Gastrocnemius medialis (tissue), 4 donors: ENCODE measurements around the gene FAM8A1. TPM values are rescaled to one million over a fixed set of nuclear protein-coding genes. Genes with fewer than 3 reads are reported as not detected.

Source experiments
- ATAC-seq, 2 donors: fragments of 150-250 bp; one replicate each; pipeline ENCODE4 v1.9.1; 2016
- DNase-seq, 2 donors: peaks; one replicate each; pipeline ENCODE4 v3.0.0-alpha.2; 2019
- H3K27ac ChIP-seq, 4 donors: fragments of 200-600 bp; sonication (generic); 1 replicate in 1 of 4; 2 replicates in 3 of 4; pipeline ENCODE4 v1.5.1; 2016 to 2018; ENCODE audit warnings: mild to moderate bottlenecking in 2 of 4, moderate library complexity in 1 of 4
- H3K27me3 ChIP-seq, 3 donors: fragments of 200-600 bp; sonication (generic) in 2 of 3; 1 replicate in 1 of 3; 2 replicates in 2 of 3; pipeline versions ENCODE4 v1.5.1 to v1.6.0; 2016 to 2019; ENCODE audit warnings: mild to moderate bottlenecking in 1 of 3, moderate library complexity in 1 of 3
- H3K36me3 ChIP-seq, 2 donors: fragments of 200-600 bp; sonication (generic) in 1 of 2; one replicate each; pipeline ENCODE4 v1.5.1; 2017 to 2018
- H3K4me1 ChIP-seq, 2 donors: fragments of 200-600 bp; sonication (generic) in 1 of 2; one replicate each; pipeline ENCODE4 v1.5.1; 2016 to 2017; ENCODE audit warnings: mild to moderate bottlenecking in 2 of 2
- H3K4me3 ChIP-seq, 4 donors: fragments of 200-600 bp; sonication (generic) in 3 of 4; 1 replicate in 1 of 4; 2 replicates in 3 of 4; pipeline ENCODE4 v1.5.1; 2016 to 2019; ENCODE audit warnings: mild to moderate bottlenecking in 2 of 4
- H3K9me3 ChIP-seq, 3 donors: fragments of 200-600 bp; sonication (generic) in 2 of 3; 1 replicate in 1 of 3; 2 replicates in 2 of 3; pipeline ENCODE4 v1.5.1; 2016 to 2019
- CTCF ChIP-seq, 5 experiments: fragments of 450-650 bp in 3 of 5; fragments of 200-600 bp in 2 of 5; sonication (generic) in 2 of 5; IDR thresholded peaks in 4 of 5; conservative IDR thresholded peaks in 1 of 5; 1 replicate in 4 of 5; 2 replicates in 1 of 5; pipeline ENCODE4 v1.5.1; 2016 to 2019; ENCODE audit warnings: antibody characterized with exemption in 5 of 5, mild to moderate bottlenecking in 3 of 5, moderate library complexity in 3 of 5
- POLR2A ChIP-seq, 2 donors: fragments of 450-650 bp; IDR thresholded peaks; one replicate each; pipeline ENCODE4 v1.6.1; 2017; ENCODE audit warnings: antibody characterized with exemption in 2 of 2, mild to moderate bottlenecking in 2 of 2, moderate library complexity in 2 of 2
- in situ Hi-C, 4 donors: fragments of 200-750 bp; cut with MboI; loops; one replicate each; pipeline versions ENCODE4 v1.15.0 to v1.8.0; 2017; ENCODE audit warnings: low sequenced_read_pairs in 4 of 4
- intact Hi-C: fragments of 100-400 bp; cut with DNase I; formaldehyde crosslinking; loops from one replicate; pipeline ENCODE4 v1.15.1; 2023; ENCODE audit warnings: low total_unique reads
- total RNA-seq, 4 donors: library from RNA; depleted of rRNA; stranded (reverse); fragments of >200 nt; gene quantifications; one replicate each; pipeline versions ENCODE4 v1.1.0 to v1.2.3, GENCODE V29; 2016

Gene FAM8A1
- total RNA-seq, 4 donors from 2014 or later: 22.7 to 37.3 (median 27.5) TPM

- no peak for DNase-seq
- H3K9me3 ChIP-seq: no peaks in the 10 kb centered on the region
- intact Hi-C loops: no loop called here
These were observed 50.7 kb downstream of the FAM8A1 start for GRCh38 chr6:17650656-17651309.

GRCh38 chr6:17653198-17653882 is 53.2 kb downstream of the FAM8A1 start:
- Histone ChIP-seq H3K27ac (no peak overlapping the region), H3K4me1 (peaks cover 0 to 3% of the 10 kb centered on the region in 2 donors), H3K9me3 (no peaks in the 10 kb centered on the region), H3K4me3 (no peak overlapping the region), H3K27me3 (no peaks in the 10 kb centered on the region), H3K36me3 (peaks cover 0 to 23% of the 10 kb centered on the region in 2 donors)
- in situ Hi-C loops: loop anchor here in 1 of 4 donors (25.0 kb wide), 1 partner anchor 134 kb away; no protein-coding TSS in a partner anchor
- ATAC-seq (no peak), DNase-seq (no peak)
- intact Hi-C loops: no loop called here
- no peak for TF ChIP-seq CTCF (IDR thresholded peaks at IDR 0.05 in 4 of 5, conservative IDR thresholded peaks at IDR 0.05 in 1 of 5)
- no peak for TF ChIP-seq POLR2A (IDR thresholded peaks at IDR 0.05)

More at GRCh38 chr6:17650656-17651309, 50.7 kb downstream of the FAM8A1 start:
- H3K36me3 ChIP-seq: peaks cover 0 to 48% of the 10 kb centered on the region in 2 donors
- H3K4me1 ChIP-seq: peaks cover 0 to 3% of the 10 kb centered on the region in 2 donors
- no peaks in the 10 kb centered on the region for H3K27me3 ChIP-seq
- no peak for ATAC-seq
- no peak overlapping the region for H3K4me3 ChIP-seq
- no peak overlapping the region for H3K27ac ChIP-seq
- no peak for TF ChIP-seq CTCF (IDR thresholded peaks at IDR 0.05 in 4 of 5, conservative IDR thresholded peaks at IDR 0.05 in 1 of 5)
- no peak for TF ChIP-seq POLR2A (IDR thresholded peaks at IDR 0.05)
- in situ Hi-C loops: loop anchor here in 1 of 4 donors (25.0 kb wide), 1 partner anchor 137 kb away; no protein-coding TSS in a partner anchor

- DNase-seq (no peak), ATAC-seq (no peak)
- intact Hi-C loops: no loop called here
- no peaks in the 10 kb centered on the region for H3K9me3 ChIP-seq
- in situ Hi-C loops: loop anchor here in 1 of 4 donors (25.0 kb wide), 1 partner anchor 131 kb away; no protein-coding TSS in a partner anchor
- no peak overlapping the region for H3K4me3 ChIP-seq
- no peaks in the 10 kb centered on the region for H3K27me3 ChIP-seq
- no peak overlapping the region for H3K27ac ChIP-seq
- peaks cover 0 to 21% of the 10 kb centered on the region in 2 donors for H3K36me3 ChIP-seq
- TF ChIP-seq POLR2A (IDR thresholded peaks at IDR 0.05): no peak
- TF ChIP-seq CTCF (IDR thresholded peaks at IDR 0.05 in 4 of 5, conservative IDR thresholded peaks at IDR 0.05 in 1 of 5): no peak
- H3K4me1 ChIP-seq: no peaks in the 10 kb centered on the region
These were observed 56.0 kb downstream of the FAM8A1 start for GRCh38 chr6:17656092-17656491.

GRCh38 chr6:17656644-17657043 is 56.5 kb downstream of the FAM8A1 start:
- Histone ChIP-seq H3K4me3 (no peak overlapping the region), H3K27me3 (no peaks in the 10 kb centered on the region), H3K4me1 (no peaks in the 10 kb centered on the region), H3K36me3 (peaks cover 0 to 21% of the 10 kb centered on the region in 2 donors), H3K9me3 (no peaks in the 10 kb centered on the region), H3K27ac (no peak overlapping the region)
- TF ChIP-seq CTCF (IDR thresholded peaks at IDR 0.05 in 4 of 5, conservative IDR thresholded peaks at IDR 0.05 in 1 of 5) (no peak), POLR2A (IDR thresholded peaks at IDR 0.05) (no peak)
- no peak for DNase-seq
- in situ Hi-C loops (loop anchor here in 1 of 4 donors (25.0 kb wide), 1 partner anchor 131 kb away; no protein-coding TSS in a partner anchor), intact Hi-C loops (no loop called here)
- no peak for ATAC-seq

Other genes with a start within 250 kb of the FAM8A1 start
- 100 to 1,000 TPM; 208 to 439 (median 295) TPM for gene CAP2, start 206.7 kb upstream of the FAM8A1 start, total RNA-seq
- gene NUP153, start 106.6 kb downstream of the FAM8A1 start, total RNA-seq: 10 to 100 TPM; 29.7 to 44.2 (median 37.9) TPM